Measurements from ENCODE around the gene COL6A3.

- TF ChIP-seq CTCF (tag by site-specific recombination; IDR thresholded peaks at IDR 0.05) (no peak), ZNF555 (tag by site-specific recombination; conservative IDR thresholded peaks at IDR 0.05) (no peak), ZBTB7A (tag by site-specific recombination; IDR thresholded peaks at IDR 0.05; ENCODE audit: low read depth) (no peak), ZNF580 (tag by site-specific recombination; IDR thresholded peaks at IDR 0.05) (no peak), SALL2 (tag by site-specific recombination; IDR thresholded peaks at IDR 0.05; ENCODE audit: borderline replicate concordance) (no peak), ZNF292 (tag by site-specific recombination; IDR thresholded peaks at IDR 0.05; ENCODE audit: borderline replicate concordance, low read depth) (no peak), ZNF274 (IDR thresholded peaks at IDR 0.05; ENCODE audit: low read length) (no peak), ZNF274 (tag by site-specific recombination; IDR thresholded peaks at IDR 0.05; ENCODE audit: borderline replicate concordance) (no peak), ZNF24 (tag by site-specific recombination; IDR thresholded peaks at IDR 0.05) (no peak), ZNF707 (tag by site-specific recombination; IDR thresholded peaks at IDR 0.05) (no peak)
These were observed 41.8 kb upstream of the COL6A3 start for GRCh38 chr2:237455764-237456163.
